ENCODE data around the gene COL4A2. TPM values are rescaled to one million over a fixed set of nuclear protein-coding genes. Genes with fewer than 3 reads are reported as not detected.
A peak's percentile ranks its signal among the peaks of the same experiment; 100 is the strongest.

The COL4A2 gene
- polyA plus RNA-seq, 2 of the 4 experiments (the other 2 are of a cell fraction) = 46.9 to 119 TPM

DNA sequence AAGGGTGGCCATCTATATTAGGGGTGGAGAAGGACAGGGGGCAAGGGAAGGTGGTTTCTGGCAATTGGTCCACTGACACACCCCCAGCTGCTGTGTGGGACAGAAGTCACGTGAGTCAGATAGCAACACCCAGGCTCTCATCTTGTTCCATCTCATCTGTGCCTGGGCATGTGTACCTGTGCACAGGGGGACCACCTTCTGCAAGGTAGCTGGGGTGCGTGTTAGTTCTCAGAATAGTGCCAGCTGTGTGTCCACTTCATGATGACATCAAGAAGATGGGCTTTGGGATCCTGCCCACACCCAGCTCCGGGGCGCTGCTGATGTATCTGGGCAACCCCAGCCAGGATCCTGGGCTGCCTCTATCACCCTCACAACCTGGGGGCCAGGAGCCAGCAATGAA is 38.6 kb downstream of the COL4A2 start:
- Histone ChIP-seq H3K9me3 (no peaks in the 10 kb centered on the region), H3K27ac (peak overlapping the region; percentile 75 to 83), H3K4me1 (peaks cover 65% of the 10 kb centered on the region), H3K4me3 (no peak overlapping the region), H3K4me2 (peak overlapping the region; percentile 60; the same call in 1 of the 3 replicates)
- ATAC-seq = no peak
- 94% methylated on average over 4 of the region's 4 CpGs for WGBS (ENCODE audit: missing lambda C conversion rate)
- TF ChIP-seq ZFP36 (IDR thresholded peaks at IDR 0.05; ENCODE audit: borderline replicate concordance, partially characterized antibody) (no peak), KDM5A (IDR thresholded peaks at IDR 0.05) (no peak), KDM1A (IDR thresholded peaks at IDR 0.05; ENCODE audit: low read depth) (no peak), NFE2L2 (conservative IDR thresholded peaks at IDR 0.05; ENCODE audit: low read length) (no peak), ZNF302 (CRISPR knock-in tag; IDR thresholded peaks at IDR 0.05) (no peak)
- TF ChIP-seq, protein P1, sequence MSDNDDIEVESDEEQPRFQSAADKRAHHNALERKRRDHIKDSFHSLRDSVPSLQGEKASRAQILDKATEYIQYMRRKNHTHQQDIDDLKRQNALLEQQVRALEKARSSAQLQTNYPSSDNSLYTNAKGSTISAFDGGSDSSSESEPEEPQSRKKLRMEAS (IDR thresholded peaks at IDR 0.05) = no peak
- TF ChIP-seq, protein P2, sequence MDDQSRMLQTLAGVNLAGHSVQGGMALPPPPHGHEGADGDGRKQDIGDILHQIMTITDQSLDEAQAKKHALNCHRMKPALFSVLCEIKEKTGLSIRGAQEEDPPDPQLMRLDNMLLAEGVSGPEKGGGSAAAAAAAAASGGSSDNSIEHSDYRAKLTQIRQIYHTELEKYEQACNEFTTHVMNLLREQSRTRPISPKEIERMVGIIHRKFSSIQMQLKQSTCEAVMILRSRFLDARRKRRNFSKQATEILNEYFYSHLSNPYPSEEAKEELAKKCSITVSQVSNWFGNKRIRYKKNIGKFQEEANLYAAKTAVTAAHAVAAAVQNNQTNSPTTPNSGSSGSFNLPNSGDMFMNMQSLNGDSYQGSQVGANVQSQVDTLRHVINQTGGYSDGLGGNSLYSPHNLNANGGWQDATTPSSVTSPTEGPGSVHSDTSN (IDR thresholded peaks at IDR 0.05) = no peak
- no peak for FAIRE-seq
- DNase-seq (ENCODE audit: low read depth in 1 of 2, low spot score in 1 of 2) = no peak
- ChIA-PET CTCF (interaction anchor here (0.7 to 1.6 kb wide), 2 partner anchors 67 to 68 kb away, joined by 3 to 4 read pairs; no protein-coding TSS in a partner anchor), POLR2A (no interaction called here)

DNA sequence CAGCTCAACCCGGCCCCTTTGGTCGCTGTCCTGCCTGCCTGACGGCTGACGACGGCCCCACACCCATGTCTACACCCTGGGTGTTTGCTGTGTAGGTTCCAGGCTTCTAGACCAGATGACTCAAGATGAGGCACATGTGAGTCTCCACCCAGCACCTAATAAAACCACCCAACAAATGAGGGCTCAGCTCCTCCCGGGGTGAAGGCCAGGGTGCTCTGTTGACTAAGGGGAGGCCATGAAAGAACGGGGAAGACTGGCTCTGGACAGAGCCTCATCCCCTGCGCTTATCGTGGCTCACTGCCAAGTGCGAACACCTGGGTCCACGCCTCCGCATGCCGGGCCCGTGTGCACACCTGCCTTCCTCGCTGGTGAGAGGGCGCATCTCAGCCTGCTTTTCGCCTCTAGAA is 39.6 kb downstream of the COL4A2 start:
- Histone ChIP-seq H3K27ac (peak overlapping the region; percentile 75 to 83), H3K4me3 (no peak overlapping the region), H3K4me2 (peak overlapping the region; percentile 60)

DNA sequence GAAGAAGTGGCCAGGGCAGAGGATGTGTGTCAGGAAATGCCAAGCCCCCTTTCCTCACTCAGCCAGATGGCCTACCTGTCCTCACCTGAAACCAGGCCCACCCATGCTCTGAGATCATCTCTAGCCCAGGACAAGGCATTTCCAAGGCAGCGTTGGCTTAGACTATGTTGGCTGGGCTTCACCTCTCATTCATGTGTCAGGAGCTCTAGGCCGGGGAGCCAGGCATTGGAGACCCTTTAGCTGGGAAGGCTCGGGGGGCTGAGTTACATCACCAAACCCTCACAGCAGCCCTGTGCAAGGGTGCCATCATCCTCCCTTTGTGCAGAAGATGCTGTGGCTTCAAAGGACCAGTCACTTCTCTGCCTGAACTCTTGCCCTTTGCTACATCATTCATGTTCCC is 40.0 kb downstream of the COL4A2 start:
- CTCF ChIA-PET = interaction anchor here (0.6 to 2.5 kb wide), 4 partner anchors 24 to 65 kb away, joined by 4 to 14 read pairs (median 4); no protein-coding TSS in a partner anchor
- TF ChIP-seq, protein P3, sequence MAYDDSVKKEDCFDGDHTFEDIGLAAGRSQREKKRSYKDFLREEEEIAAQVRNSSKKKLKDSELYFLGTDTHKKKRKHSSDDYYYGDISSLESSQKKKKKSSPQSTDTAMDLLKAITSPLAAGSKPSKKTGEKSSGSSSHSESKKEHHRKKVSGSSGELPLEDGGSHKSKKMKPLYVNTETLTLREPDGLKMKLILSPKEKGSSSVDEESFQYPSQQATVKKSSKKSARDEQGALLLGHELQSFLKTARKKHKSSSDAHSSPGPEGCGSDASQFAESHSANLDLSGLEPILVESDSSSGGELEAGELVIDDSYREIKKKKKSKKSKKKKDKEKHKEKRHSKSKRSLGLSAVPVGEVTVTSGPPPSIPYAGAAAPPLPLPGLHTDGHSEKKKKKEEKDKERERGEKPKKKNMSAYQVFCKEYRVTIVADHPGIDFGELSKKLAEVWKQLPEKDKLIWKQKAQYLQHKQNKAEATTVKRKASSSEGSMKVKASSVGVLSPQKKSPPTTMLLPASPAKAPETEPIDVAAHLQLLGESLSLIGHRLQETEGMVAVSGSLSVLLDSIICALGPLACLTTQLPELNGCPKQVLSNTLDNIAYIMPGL (CRISPR knock-in tag; IDR thresholded peaks at IDR 0.05; ENCODE audit: borderline replicate concordance) = no peak
- no peak for TF ChIP-seq HOXA7 (CRISPR knock-in tag; IDR thresholded peaks at IDR 0.05)
- no peak for TF ChIP-seq FOSL2 (IDR thresholded peaks at IDR 0.05)
- TF ChIP-seq FOSL2 (CRISPR knock-in tag; IDR thresholded peaks at IDR 0.05) = no peak
- TF ChIP-seq, protein P4, sequence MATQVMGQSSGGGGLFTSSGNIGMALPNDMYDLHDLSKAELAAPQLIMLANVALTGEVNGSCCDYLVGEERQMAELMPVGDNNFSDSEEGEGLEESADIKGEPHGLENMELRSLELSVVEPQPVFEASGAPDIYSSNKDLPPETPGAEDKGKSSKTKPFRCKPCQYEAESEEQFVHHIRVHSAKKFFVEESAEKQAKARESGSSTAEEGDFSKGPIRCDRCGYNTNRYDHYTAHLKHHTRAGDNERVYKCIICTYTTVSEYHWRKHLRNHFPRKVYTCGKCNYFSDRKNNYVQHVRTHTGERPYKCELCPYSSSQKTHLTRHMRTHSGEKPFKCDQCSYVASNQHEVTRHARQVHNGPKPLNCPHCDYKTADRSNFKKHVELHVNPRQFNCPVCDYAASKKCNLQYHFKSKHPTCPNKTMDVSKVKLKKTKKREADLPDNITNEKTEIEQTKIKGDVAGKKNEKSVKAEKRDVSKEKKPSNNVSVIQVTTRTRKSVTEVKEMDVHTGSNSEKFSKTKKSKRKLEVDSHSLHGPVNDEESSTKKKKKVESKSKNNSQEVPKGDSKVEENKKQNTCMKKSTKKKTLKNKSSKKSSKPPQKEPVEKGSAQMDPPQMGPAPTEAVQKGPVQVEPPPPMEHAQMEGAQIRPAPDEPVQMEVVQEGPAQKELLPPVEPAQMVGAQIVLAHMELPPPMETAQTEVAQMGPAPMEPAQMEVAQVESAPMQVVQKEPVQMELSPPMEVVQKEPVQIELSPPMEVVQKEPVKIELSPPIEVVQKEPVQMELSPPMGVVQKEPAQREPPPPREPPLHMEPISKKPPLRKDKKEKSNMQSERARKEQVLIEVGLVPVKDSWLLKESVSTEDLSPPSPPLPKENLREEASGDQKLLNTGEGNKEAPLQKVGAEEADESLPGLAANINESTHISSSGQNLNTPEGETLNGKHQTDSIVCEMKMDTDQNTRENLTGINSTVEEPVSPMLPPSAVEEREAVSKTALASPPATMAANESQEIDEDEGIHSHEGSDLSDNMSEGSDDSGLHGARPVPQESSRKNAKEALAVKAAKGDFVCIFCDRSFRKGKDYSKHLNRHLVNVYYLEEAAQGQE (IDR thresholded peaks at IDR 0.05) = no peak
- no peak for TF ChIP-seq BHLHE40 (IDR thresholded peaks at IDR 0.05; ENCODE audit: low read depth, low read length)
- no peak for TF ChIP-seq RAD21 (conservative IDR thresholded peaks at IDR 0.05 in 1 of 2, IDR thresholded peaks at IDR 0.05 in 1 of 2)
- TF ChIP-seq POLR2AphosphoS2 (conservative IDR thresholded peaks at IDR 0.05; ENCODE audit: low read length) = no peak
- no peak for TF ChIP-seq POLR2A (IDR thresholded peaks at IDR 0.05; ENCODE audit: low read length)
- TF ChIP-seq HDAC2 (IDR thresholded peaks at IDR 0.05) = no peak

More for the DNA sequence above, 39.6 kb downstream of the COL4A2 start:
- FAIRE-seq (no peak), DNase-seq (ENCODE audit: low read depth in 1 of 2, low spot score in 1 of 2) (peak in 1 of 2 experiments; percentile 72), ATAC-seq (peak; percentile 44 to 55)
- ChIA-PET CTCF (interaction anchor here (1.4 to 2.5 kb wide), 2 partner anchors 23 to 65 kb away, joined by 5 to 14 read pairs; no protein-coding TSS in a partner anchor), POLR2A (interaction anchor here (1.2 kb wide), 1 partner anchor 23 kb away, joined by 3 read pairs; no protein-coding TSS in a partner anchor)
- H3K9me3 ChIP-seq = no peaks in the 10 kb centered on the region
- 38% methylated on average over 5 of the region's 17 CpGs for WGBS (ENCODE audit: missing lambda C conversion rate)
- TF ChIP-seq, protein P5, sequence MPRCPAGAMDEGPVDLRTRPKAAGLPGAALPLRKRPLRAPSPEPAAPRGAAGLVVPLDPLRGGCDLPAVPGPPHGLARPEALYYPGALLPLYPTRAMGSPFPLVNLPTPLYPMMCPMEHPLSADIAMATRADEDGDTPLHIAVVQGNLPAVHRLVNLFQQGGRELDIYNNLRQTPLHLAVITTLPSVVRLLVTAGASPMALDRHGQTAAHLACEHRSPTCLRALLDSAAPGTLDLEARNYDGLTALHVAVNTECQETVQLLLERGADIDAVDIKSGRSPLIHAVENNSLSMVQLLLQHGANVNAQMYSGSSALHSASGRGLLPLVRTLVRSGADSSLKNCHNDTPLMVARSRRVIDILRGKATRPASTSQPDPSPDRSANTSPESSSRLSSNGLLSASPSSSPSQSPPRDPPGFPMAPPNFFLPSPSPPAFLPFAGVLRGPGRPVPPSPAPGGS (IDR thresholded peaks at IDR 0.05) = no peak
- TF ChIP-seq GATA3 (IDR thresholded peaks at IDR 0.05; ENCODE audit: borderline replicate concordance) (peak; percentile 61; the same call in 1 of the 2 replicates), FOSL2 (IDR thresholded peaks at IDR 0.05) (no peak), FOSL2 (CRISPR knock-in tag; IDR thresholded peaks at IDR 0.05) (peak; percentile 62), HDAC2 (IDR thresholded peaks at IDR 0.05) (no peak), FOXS1 (CRISPR knock-in tag; IDR thresholded peaks at IDR 0.05) (peak; percentile 45; the same call in 1 of the 2 replicates), HOXB13 (CRISPR knock-in tag; IDR thresholded peaks at IDR 0.05; ENCODE audit: low read depth) (0 out of 2 replicates have a peak, but pooled peaks have one; percentile 42)
- TF ChIP-seq, protein P1 (IDR thresholded peaks at IDR 0.05) = peak; percentile 43; the same call in 1 of the 2 replicates
- TF ChIP-seq, protein P3 (CRISPR knock-in tag; IDR thresholded peaks at IDR 0.05; ENCODE audit: borderline replicate concordance) = no peak
- peaks cover 74% of the 10 kb centered on the region for H3K4me1 ChIP-seq

More for the DNA sequence above, 40.0 kb downstream of the COL4A2 start:
- Histone ChIP-seq H3K9me3 (no peaks in the 10 kb centered on the region), H3K4me3 (no peak overlapping the region), H3K4me1 (peaks cover 78% of the 10 kb centered on the region), H3K27ac (peak overlapping the region; percentile 75 to 83), H3K4me2 (peak overlapping the region; percentile 60)
- DNase-seq (ENCODE audit: low read depth in 1 of 2, low spot score in 1 of 2) (no peak), FAIRE-seq (no peak), ATAC-seq (no peak; a peak in 2 of 6 replicates)
- POLR2A ChIA-PET = interaction anchor here (1.2 kb wide), 1 partner anchor 24 kb away, joined by 3 read pairs; no protein-coding TSS in a partner anchor
- WGBS (ENCODE audit: missing lambda C conversion rate) = no CpG with 5 or more reads among the region's 3 CpGs
